GM21447 (cell line): ENCODE data around the gene MUC6.

Experiments
- ATAC-seq: cut with Tn5 transposase; IDR thresholded peaks from one replicate; pipeline ENCODE4 v1.9.1; 2021; ENCODE audit not compliant: unreplicated experiment

MUC6 gene

GRCh38 chr11:1051356-1052132, 15.0 kb upstream of the MUC6 start:
- no peak for ATAC-seq

GRCh38 chr11:1050581-1051355, 14.2 kb upstream of the MUC6 start:
- peak; percentile 66 for ATAC-seq

GRCh38 chr11:1049911-1050580, 13.5 kb upstream of the MUC6 start:
- ATAC-seq: no peak

DNA sequence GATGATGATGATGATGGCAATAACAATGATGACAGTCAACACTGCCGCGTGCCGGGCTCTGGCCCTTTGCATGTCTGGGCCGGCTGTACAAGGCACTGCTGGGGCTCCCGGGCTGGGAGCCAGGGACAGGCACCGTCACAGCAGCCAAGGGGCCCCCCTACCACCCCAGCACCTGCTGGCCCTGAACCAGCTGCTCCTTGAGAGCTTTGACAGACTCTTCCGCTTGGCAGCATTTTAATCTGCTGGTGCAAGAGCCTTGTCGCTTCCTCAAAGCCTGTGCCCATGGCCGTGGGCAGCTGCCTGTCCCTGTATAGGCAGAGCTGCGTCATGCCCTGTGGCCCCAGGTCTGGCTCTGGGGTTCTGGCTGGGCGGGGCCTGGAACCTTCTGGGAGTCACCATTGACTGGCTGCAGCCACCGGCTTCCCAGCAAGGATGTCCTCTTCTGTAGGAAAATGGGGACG, 12.9 kb upstream of the MUC6 start:
- ATAC-seq: no peak

GRCh38 chr11:1049071-1049405, 12.5 kb upstream of the MUC6 start:
- ATAC-seq: no peak

GRCh38 chr11:1048375-1049070, 12.0 kb upstream of the MUC6 start:
- no peak for ATAC-seq

DNA sequence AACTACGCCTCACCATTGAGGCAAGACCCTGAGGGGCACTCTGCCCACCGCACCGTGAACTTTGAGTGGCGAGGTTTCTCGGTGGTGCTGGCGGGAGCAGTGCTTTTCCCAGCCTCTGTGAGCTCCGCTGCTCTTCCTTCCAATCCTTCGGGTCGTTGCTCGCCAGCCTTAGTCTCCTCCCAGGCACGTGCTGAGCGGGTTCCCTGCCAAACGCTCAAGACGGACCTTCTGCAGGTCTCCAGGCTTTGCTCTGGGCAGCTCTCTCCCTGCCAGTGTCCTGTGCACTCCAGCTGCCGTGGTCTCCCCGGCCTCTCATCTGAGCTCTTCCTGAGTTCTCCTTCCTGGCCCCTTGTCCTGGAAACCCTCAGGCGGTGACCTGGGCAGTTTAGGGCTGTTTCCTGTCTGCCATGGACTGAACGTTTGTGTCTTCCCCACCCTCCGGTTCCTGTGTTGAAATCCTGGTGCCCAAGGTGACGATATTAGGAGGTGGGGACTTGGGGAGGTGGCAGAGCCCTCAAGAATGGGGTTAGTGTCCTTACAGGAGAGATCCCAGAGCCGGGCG, 11.2 kb upstream of the MUC6 start:
- ATAC-seq: no peak

DNA sequence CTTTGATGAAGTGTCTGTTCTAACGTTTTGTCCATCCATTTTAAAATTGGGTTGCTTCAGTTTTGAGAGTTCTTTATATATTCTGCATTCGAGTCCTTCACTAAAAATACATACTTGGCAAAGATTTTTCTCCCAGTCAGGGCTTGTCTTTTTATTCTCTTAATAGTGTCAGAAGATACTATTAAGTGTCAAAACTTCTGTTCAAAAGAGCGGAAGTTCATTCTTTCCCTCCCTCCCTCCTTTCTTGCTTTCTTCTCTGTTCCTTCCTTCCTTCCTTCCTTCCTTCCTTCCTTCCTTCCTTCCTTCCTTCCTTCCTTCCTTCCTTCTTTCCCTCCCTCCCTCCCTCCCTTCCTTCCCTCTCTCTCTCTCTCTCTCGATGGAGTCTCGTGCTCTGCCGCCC, 7.6 kb upstream of the MUC6 start:
- no peak for ATAC-seq

- ATAC-seq: no peak
These were observed 7.1 kb upstream of the MUC6 start for GRCh38 chr11:1043563-1044096.

DNA sequence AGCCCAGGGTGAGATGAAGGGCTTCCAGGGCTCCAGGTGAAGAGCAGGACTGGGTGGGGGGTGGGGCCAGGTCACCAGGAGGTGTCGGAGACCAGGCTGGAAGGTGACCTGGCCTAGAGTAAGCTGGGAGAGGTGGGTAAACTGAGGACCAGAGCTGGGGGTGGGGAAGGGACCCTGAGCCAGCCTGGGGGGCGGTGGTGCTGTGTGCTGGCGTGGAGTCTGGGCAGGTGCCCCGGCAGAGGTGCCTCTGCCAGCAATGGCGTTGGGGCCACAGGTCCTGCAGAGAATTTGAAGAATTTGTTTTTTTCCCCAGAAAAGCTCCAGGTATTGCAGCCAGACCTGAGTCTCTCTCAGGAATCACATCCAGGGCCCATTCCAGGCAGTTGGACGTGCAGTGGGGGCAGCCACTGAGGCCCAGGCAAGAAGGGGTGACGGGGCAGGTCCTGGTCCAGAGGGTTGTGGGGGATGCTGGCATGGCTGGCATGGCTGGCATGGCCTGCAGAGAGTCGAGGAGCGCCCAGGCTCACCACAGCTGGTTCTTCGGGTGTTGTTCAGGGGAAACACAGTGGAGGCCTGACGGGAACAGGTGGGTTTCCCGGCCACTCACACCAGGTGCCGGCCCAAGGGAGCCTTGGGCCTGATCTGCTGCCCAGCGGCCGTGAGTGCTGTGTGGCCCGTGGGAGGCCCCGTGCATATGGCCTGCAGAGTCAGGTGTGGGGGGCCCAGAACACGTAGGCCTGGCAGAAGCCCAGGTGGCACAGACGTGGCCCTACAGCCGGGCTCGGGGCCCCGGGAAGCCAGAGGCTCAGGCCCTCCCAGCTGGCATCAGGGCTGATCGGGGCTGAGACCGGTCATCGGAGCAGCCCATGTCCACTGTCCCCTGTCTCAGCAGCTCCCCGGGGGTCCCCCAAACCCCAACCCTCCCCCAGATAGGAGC, 6.4 kb upstream of the MUC6 start:
- no peak for ATAC-seq

- no peak for ATAC-seq
These were observed 5.6 kb upstream of the MUC6 start for GRCh38 chr11:1041936-1042608.

- ATAC-seq: no peak
These were observed 5.0 kb upstream of the MUC6 start for GRCh38 chr11:1041471-1041870.

GRCh38 chr11:1041149-1041467, 4.6 kb upstream of the MUC6 start:
- ATAC-seq: no peak

DNA sequence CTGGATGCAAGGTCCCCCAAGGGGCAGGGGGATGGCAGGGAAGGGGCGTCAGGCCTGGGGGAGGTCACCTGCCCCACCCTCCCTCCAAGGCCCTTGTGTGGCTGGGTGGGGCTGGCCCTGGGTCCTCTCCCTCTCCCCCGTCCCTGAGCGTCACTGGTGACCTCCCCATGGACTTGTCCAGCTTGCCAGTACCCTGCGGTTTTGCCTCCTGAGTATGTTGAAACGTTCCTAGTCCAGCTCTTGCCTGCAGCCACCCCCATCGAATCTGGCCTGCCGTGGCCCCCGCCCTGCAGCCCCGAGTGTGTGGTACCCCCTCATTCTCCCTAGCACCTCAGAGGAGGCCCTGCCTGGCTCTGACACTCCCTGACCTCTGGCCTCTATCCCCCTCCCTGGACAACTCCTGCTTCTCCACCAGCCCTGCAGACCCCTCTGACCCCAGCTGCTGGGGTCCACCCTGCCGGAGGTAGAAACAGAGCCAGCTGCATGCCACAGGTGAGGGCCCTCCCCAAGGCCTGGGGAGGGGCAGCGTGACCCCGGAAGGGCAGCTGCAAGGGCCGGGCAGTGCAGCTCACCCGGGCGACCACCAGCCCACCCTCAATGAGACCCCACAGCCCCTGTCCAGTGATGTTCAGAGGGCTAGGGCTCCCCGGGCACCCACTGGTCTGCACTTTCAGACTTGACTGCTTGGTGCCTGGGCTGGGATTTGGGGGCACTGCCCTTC, 4.1 kb upstream of the MUC6 start:
- no peak for ATAC-seq

DNA sequence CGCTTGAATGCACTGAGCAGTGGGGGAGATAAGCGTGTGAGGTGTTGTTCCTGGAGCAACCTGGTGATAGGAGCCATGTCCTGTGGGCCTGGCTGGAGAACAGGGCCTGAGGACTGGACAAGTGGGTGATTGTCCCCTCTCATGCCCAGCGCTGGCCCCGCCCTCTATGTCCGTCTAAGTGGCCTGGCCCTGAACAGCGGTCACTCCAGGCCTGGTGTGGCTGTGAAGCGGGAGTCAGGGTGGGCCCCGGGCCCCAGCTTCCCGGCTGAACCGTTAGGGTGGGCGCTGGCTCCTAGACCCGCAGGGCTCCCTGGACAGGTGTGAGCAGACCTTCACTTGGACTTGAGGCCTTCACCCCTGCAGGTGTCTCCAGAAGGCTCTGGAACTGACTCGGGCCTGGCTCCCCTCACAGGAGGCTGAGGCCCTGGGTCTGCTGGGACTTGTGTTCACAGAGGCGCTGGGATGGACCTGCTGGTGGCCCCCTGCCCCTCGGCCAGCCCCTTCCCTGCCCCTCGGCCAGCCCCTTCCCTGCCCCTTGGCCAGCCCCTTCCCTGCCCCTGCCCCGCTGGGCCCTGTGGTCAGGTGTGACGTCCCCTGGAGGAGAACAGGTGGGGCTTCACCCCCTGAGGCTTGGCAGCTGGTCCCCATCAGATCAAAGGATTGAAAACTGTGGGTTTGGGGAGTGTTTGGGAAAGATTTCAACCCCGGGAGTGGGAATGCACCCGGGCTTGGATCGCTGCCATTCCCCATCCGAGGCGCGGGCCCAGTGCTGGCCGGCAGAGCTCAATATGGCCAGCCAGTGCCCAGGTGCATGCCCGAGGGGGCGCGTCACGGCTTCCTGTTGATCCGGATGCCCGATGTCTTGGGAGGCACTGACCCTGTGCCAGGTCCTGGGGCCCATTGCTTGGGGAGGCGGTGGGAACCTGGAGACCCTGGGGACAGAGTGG, 3.2 kb upstream of the MUC6 start:
- no peak for ATAC-seq

DNA sequence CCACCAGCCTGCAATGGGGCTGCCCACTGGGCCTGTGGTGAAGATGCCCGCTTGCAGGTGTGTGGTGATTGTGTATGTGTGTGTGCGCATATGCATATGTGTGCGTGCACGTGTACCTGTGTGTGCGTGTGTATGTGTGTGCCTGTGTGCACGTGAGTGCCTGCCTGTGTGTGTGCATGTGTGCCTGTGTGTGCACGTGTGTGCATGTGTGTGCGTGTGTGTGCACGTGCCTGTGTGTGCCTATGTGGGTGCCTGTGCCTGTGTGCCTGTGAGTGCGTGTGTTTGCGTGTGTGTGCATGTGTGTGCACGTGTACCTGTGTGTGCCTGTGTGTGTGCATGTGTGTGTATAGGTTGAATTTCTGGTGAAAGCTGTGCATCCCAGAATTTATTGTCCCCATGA, 2.4 kb upstream of the MUC6 start:
- ATAC-seq: no peak

DNA sequence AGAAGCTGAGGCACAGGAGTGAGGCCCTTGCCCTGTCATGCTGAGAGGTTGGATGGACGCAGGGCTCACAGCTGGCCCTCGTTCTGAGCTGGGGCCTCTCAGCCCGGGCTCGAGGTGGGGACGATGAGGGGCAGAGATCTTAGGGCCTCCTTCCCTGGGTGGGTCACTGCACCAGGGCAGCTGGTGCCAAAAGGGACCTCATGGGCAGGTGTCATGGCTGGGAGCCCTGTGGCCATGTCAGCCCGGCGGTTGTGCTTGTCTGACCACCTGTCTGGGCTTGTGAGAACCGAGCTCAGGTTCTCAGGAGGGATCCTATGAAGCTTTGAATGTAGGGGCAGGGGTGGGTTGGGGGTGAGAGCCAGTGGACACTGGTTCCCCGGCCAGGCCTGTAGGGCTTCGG, 1.8 kb upstream of the MUC6 start:
- ATAC-seq: no peak
